ENCODE results near the gene GNGT2.

DNA sequence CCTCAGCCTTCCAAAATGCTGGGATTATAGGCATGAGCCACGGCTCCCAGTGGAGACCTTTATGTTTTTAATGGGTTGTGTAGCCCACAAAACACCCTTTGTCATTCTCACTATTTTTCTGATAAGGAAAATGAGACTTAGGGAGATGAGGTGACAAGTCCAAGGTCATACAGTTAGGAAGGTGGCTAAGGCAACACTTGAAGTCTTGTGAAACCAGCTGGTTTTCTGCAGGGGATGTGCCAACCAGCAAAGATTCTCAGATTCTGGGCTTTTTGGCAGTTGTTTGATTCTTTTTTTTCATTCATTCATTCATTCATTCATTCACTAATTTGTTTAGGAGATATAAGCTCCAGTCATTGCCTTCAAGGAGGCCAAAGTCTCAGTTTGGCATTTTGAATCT lies 30.2 kb upstream of the GNGT2 start:
- TF ChIP-seq CTCF (IDR thresholded peaks at IDR 0.05) (no peak), POLR2A (IDR thresholded peaks at IDR 0.05) (no peak), POLR2AphosphoS5 (IDR thresholded peaks at IDR 0.05) (no peak), EP300 (IDR thresholded peaks at IDR 0.05) (no peak)

All from gastroesophageal sphincter (tissue), 3 donors.